ENCODE measurements around the gene NF2.
A peak's percentile ranks its signal among the peaks of the same experiment; 100 is the strongest.
"Not testable (repeated sequence)": the region's sequence is repeated elsewhere in the genome, so short reads cannot be mapped to it uniquely, and the experiment has no call there.

NF2 gene

DNA sequence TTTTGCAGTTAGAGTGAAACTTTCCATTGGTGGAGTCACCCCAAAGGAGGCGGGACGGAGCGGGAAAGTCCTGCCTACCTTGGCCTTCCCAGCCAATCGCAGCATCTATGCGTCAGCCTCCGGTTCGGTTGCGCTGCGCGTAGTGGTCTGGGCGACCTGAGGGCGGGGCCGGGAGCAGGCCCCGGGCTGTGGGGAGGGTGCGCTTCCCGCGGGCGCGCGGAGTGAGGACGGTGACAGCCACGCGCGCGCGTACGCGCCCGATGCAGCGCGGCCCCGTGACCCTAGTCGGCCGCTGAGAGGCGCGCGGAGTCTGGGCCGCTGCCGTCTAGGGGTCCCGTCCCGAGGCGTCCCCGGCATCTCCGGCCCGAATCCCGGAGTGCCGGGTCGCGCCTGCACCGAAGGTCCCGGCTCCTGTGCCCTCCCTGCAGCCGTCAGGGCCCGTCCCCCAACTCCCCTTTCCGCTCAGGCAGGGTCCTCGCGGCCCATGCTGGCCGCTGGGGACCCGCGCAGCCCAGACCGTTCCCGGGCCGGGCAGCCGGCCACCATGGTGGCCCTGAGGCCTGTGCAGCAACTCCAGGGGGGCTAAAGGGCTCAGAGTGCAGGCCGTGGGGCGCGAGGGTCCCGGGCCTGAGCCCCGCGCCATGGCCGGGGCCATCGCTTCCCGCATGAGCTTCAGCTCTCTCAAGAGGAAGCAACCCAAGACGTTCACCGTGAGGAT, at the start of gene NF2:
Gene NF2, plus strand, starts transcription at position 276 of the 718 bp plus-strand sequence. Its CDS starts 366 bp downstream, at position 642.
- peak; percentile 99 for DNase-seq (ENCODE audit: low read depth)
- TF ChIP-seq MYC (IDR thresholded peaks at IDR 0.05; ENCODE audit: low read depth, low read length) (no peak), POLR2A (IDR thresholded peaks at IDR 0.05; ENCODE audit: extremely low read depth, insufficient read length) (peak; percentile 35)
- TF ChIP-seq, protein P1, sequence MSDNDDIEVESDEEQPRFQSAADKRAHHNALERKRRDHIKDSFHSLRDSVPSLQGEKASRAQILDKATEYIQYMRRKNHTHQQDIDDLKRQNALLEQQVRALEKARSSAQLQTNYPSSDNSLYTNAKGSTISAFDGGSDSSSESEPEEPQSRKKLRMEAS (IDR thresholded peaks at IDR 0.05; ENCODE audit: low read depth, low read length), result no peak; the same call in 1 of the 2 replicates
- TF ChIP-seq, protein P2, sequence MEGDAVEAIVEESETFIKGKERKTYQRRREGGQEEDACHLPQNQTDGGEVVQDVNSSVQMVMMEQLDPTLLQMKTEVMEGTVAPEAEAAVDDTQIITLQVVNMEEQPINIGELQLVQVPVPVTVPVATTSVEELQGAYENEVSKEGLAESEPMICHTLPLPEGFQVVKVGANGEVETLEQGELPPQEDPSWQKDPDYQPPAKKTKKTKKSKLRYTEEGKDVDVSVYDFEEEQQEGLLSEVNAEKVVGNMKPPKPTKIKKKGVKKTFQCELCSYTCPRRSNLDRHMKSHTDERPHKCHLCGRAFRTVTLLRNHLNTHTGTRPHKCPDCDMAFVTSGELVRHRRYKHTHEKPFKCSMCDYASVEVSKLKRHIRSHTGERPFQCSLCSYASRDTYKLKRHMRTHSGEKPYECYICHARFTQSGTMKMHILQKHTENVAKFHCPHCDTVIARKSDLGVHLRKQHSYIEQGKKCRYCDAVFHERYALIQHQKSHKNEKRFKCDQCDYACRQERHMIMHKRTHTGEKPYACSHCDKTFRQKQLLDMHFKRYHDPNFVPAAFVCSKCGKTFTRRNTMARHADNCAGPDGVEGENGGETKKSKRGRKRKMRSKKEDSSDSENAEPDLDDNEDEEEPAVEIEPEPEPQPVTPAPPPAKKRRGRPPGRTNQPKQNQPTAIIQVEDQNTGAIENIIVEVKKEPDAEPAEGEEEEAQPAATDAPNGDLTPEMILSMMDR (IDR thresholded peaks at IDR 0.05; ENCODE audit: low read depth, low read length), result no peak

DNA sequence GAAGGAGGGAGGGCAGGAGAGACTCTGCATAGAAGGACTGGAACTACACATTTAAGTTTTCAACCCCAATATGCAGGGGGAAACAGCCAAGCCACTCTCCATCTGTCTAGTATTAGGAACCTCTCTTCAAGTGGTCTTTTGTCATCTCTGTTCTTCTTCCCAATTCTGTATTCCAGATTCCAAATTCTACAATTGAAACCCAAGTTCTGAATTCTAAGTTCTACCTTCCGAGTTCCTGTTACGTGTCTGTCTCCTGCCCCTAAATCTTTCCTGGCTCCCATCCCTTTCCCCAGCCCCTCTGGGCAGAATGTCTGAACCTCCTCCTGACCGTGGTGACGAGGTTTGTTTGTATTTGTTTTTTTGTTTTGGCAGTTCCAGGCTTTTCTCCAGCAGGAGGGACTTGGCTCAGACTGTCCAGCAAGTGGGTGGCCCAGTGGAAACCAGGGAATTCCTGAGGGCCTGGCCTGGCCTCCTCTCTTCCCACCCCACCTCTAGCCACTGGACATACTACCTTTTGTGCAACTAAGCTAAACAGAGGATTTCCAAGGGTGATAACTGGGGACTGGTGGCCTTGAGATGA, 48.3 kb upstream of the NF2 start:
- H3K4me3 ChIP-seq (ENCODE audit: low read depth, low read length), result no peak overlapping the region
- no peak for DNase-seq (ENCODE audit: low read depth)
- TF ChIP-seq MYC (IDR thresholded peaks at IDR 0.05; ENCODE audit: low read depth, low read length) (no peak), POLR2A (IDR thresholded peaks at IDR 0.05; ENCODE audit: extremely low read depth, insufficient read length) (no peak)
- TF ChIP-seq, protein P1 (IDR thresholded peaks at IDR 0.05; ENCODE audit: low read depth, low read length), result no peak
- TF ChIP-seq, protein P2 (IDR thresholded peaks at IDR 0.05; ENCODE audit: low read depth, low read length), result no peak

More for the DNA sequence above, at the start of gene NF2:
- peak within 1 kb of the TSS; percentile 89 for H3K4me3 ChIP-seq (ENCODE audit: low read depth, low read length)

DNA sequence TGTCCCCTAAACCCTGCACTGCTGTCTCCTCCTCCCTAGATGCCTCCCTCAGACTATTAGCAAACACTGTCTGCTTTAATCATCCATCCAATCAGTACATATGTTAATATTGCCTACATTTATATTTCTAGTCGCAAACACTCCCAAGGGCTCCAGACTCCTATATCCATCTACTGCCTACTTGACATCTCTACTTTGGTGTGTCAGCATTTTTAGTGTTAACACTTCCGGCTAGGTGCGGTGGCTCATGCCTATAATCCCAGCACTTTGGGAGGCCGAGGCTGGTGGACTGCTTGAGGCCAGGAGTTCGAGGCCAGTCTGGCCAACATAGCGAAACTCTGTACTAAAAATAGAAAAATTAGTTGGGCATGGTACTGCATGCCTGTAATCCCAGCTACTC, 44.4 kb upstream of the NF2 start:
- no peak for TF ChIP-seq POLR2A (IDR thresholded peaks at IDR 0.05; ENCODE audit: extremely low read depth, insufficient read length)
- TF ChIP-seq, protein P2 (IDR thresholded peaks at IDR 0.05; ENCODE audit: low read depth, low read length), result no peak
- TF ChIP-seq, protein P1 (IDR thresholded peaks at IDR 0.05; ENCODE audit: low read depth, low read length), result no peak
- TF ChIP-seq MYC (IDR thresholded peaks at IDR 0.05; ENCODE audit: low read depth, low read length), result no peak
- no peak overlapping the region for H3K4me3 ChIP-seq (ENCODE audit: low read depth, low read length)
- no peak for DNase-seq (ENCODE audit: low read depth)

DNA sequence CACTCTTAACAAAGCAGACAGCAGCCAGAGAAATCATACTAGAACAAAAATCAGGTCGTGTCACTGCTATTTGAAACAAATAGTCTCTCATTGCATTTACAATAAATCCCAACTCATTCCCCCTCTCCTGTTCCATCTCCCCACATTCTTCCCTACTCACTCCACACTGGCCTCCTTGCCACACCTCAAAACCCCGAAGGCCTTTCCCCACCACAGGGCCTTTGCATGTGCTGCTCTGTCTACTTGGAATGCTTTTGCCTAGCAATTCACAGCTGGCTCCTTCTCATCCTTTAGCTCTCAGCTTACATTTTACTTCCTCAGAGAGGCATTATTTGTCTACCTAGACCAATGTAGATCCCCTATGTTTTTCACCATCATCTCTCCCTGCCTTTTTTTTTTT, 43.6 kb upstream of the NF2 start:
- TF ChIP-seq, protein P1 (IDR thresholded peaks at IDR 0.05; ENCODE audit: low read depth, low read length), result no peak
- TF ChIP-seq MYC (IDR thresholded peaks at IDR 0.05; ENCODE audit: low read depth, low read length) (no peak), POLR2A (IDR thresholded peaks at IDR 0.05; ENCODE audit: extremely low read depth, insufficient read length) (no peak)
- TF ChIP-seq, protein P2 (IDR thresholded peaks at IDR 0.05; ENCODE audit: low read depth, low read length), result no peak
- H3K4me3 ChIP-seq (ENCODE audit: low read depth, low read length), result no peak overlapping the region

DNA sequence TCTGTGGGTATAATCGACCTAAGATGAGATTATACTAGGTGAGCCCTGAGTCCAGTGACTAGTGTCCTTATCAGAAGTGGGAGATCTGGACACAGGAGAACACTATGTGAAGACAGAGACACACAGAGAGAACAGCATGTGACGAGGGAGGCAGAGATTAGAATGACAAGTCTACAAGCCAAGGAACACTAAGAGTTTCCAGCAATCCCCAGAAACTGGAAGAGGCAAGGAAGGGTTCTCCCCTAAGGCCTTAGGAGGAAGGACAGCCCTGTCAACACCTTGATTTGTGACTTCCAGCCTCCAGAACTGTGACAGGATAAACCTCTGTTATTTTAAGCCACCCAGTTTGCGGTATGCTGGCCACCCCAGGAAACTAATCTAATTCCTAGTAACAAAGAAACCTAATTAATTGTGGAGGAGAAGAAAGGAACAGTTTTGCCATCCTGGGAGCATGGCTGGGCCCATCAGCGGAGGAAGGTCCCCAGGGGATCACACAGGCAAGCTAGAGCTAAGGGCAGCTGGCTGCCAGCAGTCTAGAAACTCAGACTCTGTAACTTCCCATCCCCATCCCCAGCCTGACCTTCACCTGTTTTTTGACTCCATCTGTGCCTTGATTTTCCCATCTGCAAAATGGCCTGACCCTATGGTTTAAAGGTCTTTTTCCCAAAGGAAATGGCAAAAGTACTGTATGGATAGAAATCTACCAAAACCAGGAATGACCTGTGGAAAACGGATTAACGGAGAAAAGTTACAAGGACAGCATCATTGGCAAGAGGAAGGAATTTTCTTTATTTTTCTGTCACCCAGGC, 39.6 kb upstream of the NF2 start:
- TF ChIP-seq MYC (IDR thresholded peaks at IDR 0.05; ENCODE audit: low read depth, low read length), result no peak
- TF ChIP-seq POLR2A (IDR thresholded peaks at IDR 0.05; ENCODE audit: extremely low read depth, insufficient read length), result no peak
- TF ChIP-seq, protein P2 (IDR thresholded peaks at IDR 0.05; ENCODE audit: low read depth, low read length), result no peak
- TF ChIP-seq, protein P1 (IDR thresholded peaks at IDR 0.05; ENCODE audit: low read depth, low read length), result no peak
- no peak overlapping the region for H3K4me3 ChIP-seq (ENCODE audit: low read depth, low read length)
- no peak for DNase-seq (ENCODE audit: low read depth)

More for the DNA sequence above, 43.6 kb upstream of the NF2 start:
- no peak for DNase-seq (ENCODE audit: low read depth)

DNA sequence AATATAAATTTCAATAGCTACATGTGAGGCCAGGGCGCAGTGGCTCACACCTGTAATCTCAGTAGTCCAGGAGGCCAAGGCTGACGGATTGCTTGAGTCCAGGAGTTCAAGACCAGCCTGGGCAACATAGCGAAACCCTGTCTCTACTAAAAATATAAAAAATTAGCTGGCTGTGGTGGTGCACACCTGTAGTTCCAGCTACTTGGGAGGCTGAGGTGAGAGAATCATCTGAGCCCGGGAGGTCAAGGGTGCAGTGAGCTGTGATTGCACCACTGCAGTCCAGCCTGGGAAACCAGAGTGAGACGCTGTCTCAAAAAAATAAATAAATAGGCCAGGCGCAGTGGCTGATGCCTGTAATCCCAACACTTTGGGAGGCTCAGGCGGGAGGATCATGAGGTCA, 36.9 kb upstream of the NF2 start:
- H3K4me3 ChIP-seq (ENCODE audit: low read depth, low read length); DNase-seq (ENCODE audit: low read depth): not testable (repeated sequence)

Measured in NB4 (cell line).